GM12865 (cell line): ENCODE measurements around the gene LACRT.
"Not testable (repeated sequence)": the region's sequence is repeated elsewhere in the genome, so short reads cannot be mapped to it uniquely, and the experiment has no call there.

Experiments
- DNase-seq: peaks from one replicate; pipeline ENCODE4 v3.0.0; 2010; ENCODE audit warnings: low read depth
- H3K4me3 ChIP-seq: 2 replicates; pipeline ENCODE4 v1.5.1; 2011; ENCODE audit warnings: mild to moderate bottlenecking, low read depth, low read length, control low read depth
- CTCF ChIP-seq: IDR thresholded peaks from 2 replicates; pipeline ENCODE4 v1.5.1; 2011; ENCODE audit warnings: low read length, control low read depth, low read depth, inconsistent platforms; ENCODE audit not compliant: insufficient read depth; ENCODE audit errors: missing control alignments

The LACRT gene

GRCh38 chr12:54641089-54641488 is 6.4 kb upstream of the LACRT start:
- H3K4me3 ChIP-seq: no peak overlapping the region
- no peak for DNase-seq
- TF ChIP-seq CTCF: no peak

GRCh38 chr12:54639112-54639511 is 4.4 kb upstream of the LACRT start:
- H3K4me3 ChIP-seq, DNase-seq: not testable (repeated sequence)

- TF ChIP-seq CTCF: no peak
Measured at GRCh38 chr12:54631988-54632728, 2.5 kb downstream of the LACRT start.

GRCh38 chr12:54631551-54631950 is 3.1 kb downstream of the LACRT start:
- no peak overlapping the region for H3K4me3 ChIP-seq
- no peak for DNase-seq
- TF ChIP-seq CTCF: no peak

More at GRCh38 chr12:54631988-54632728, 2.5 kb downstream of the LACRT start:
- no peak for DNase-seq
- no peak overlapping the region for H3K4me3 ChIP-seq

- DNase-seq: no peak
- no peak for TF ChIP-seq CTCF
- no peak overlapping the region for H3K4me3 ChIP-seq
Measured at GRCh38 chr12:54629925-54630324, 4.8 kb downstream of the LACRT start.

GRCh38 chr12:54628186-54628846 is 6.4 kb downstream of the LACRT start:
- no peak overlapping the region for H3K4me3 ChIP-seq
- DNase-seq: no peak
- no peak for TF ChIP-seq CTCF

- no peak overlapping the region for H3K4me3 ChIP-seq
- no peak for TF ChIP-seq CTCF
- no peak for DNase-seq
Measured at GRCh38 chr12:54627304-54627703, 7.4 kb downstream of the LACRT start.
